WERI-Rb-1 (cell line): ENCODE results near the gene PRKCE.
A peak's percentile ranks its signal among the peaks of the same experiment; 100 is the strongest.

Source experiments
- DNase-seq: peaks from one replicate; pipeline ENCODE4 v3.0.0-alpha.2; 2020
- H3K27ac ChIP-seq: fragments of 250-450 bp; sonication (Bioruptor Pico); 2 replicates; pipeline ENCODE4 v1.5.1; 2020; ENCODE audit warnings: mild to moderate bottlenecking, moderate library complexity
- H3K27me3 ChIP-seq: fragments of 250-450 bp; sonication (Bioruptor Pico); 2 replicates; pipeline ENCODE4 v1.5.1; 2021; ENCODE audit warnings: mild to moderate bottlenecking, low read depth, moderate library complexity; ENCODE audit not compliant: insufficient read depth, severe bottlenecking
- H3K36me3 ChIP-seq: fragments of 250-450 bp; sonication (Bioruptor Pico); 2 replicates; pipeline ENCODE4 v1.5.1; 2020; ENCODE audit warnings: mild to moderate bottlenecking, moderate library complexity
- H3K4me3 ChIP-seq: 2 replicates; pipeline ENCODE4 v1.5.1; 2011; ENCODE audit warnings: low read depth, mild to moderate bottlenecking, control low read depth, low read length
- H3K9me3 ChIP-seq: fragments of 250-450 bp; sonication (Bioruptor Pico); 2 replicates; pipeline ENCODE4 v1.5.1; 2021; ENCODE audit warnings: mild to moderate bottlenecking, moderate library complexity; ENCODE audit not compliant: severe bottlenecking
- CTCF ChIP-seq: IDR thresholded peaks from 2 replicates; pipeline ENCODE4 v1.5.1; 2011; ENCODE audit warnings: low read depth, mild to moderate bottlenecking, control low read depth, inconsistent platforms, low read length

The PRKCE gene

DNA sequence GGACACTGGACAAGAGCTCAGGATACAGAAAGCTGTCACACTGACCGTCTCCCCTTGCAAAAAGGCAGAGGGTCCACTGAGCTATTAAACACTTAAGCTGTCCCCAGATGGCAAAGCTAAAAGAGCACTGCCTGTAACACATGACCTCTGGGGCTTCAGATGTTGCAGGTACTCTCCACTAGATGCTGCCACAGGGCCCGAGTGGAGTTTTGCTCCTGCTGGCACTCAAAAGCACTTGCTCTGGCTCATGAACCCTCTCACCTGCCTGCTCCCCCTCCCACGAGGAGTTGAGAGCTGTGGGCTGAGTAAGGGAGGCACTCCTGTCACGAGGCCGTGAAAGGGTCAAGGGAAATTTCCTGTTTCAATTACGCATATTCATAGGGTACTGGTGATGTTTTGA is 227.9 kb downstream of the PRKCE start:
- no peak overlapping the region for H3K27ac ChIP-seq
- peak; percentile 82 for TF ChIP-seq CTCF

GRCh38 chr2:45879936-45880335 is 228.5 kb downstream of the PRKCE start:
- no peak for DNase-seq
- no peak for TF ChIP-seq CTCF
- Histone ChIP-seq H3K27ac (no peak overlapping the region), H3K36me3 (no peaks in the 10 kb centered on the region), H3K27me3 (no peaks in the 10 kb centered on the region), H3K9me3 (peaks cover 15% of the 10 kb centered on the region), H3K4me3 (no peak overlapping the region)

More for the DNA sequence above, 227.9 kb downstream of the PRKCE start:
- no peaks in the 10 kb centered on the region for H3K27me3 ChIP-seq
- H3K36me3 ChIP-seq, result no peaks in the 10 kb centered on the region
- no peak overlapping the region for H3K4me3 ChIP-seq
- H3K9me3 ChIP-seq, result peaks cover 15% of the 10 kb centered on the region
- peak; percentile 53 for DNase-seq

- no peak for DNase-seq
- TF ChIP-seq CTCF, result no peak
- H3K36me3 ChIP-seq, result no peaks in the 10 kb centered on the region
These were observed 230.6 kb downstream of the PRKCE start for GRCh38 chr2:45881970-45882581.

DNA sequence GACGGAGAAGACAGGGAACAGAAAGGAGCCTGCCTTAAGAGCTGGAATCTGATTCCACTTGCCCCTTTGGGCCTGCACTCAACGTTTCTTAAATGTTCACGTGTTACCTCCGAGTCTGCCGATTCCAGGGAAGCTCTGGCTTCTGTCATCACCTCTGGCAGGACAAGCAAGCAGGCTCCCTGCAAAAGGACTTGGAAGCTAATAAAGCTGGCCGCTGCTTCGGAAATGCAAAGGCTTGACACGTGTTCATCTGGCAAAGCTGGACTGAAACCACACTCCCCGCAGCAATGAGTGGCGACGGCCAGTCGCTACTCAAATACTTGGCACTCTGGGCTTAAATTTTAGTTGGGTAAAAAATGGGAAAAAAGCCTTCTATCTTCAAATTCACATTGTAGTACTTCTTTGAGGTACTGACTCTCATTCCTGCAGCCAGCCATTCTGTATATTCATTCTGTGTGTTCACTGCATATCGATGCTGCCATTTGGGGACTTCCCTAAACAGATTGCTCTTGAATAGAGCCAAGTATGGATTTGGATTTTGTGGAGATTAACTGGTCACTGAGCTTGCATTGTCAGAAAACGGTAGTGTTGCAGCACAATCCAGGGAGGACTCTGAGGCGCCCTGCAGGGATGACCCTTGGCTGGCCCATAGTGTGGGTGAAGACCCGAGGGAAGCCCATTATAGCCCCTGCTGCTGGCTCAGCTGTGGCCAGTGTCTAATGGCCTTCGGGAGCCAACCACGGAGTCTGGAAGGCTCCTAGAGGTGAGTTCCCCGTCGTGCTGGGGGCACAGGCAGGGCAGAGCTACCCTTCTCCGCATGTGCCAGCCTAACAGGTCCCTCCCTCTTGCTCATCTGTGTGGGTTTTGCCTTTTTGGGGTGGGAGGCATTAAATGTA is 231.5 kb downstream of the PRKCE start:
- H3K4me3 ChIP-seq, result no peak overlapping the region
- no peak for TF ChIP-seq CTCF
- H3K27me3 ChIP-seq, result no peaks in the 10 kb centered on the region
- peak overlapping the region; percentile 55 for H3K27ac ChIP-seq
- peaks cover 6% of the 10 kb centered on the region for H3K9me3 ChIP-seq
- DNase-seq, result peak; percentile 57
- no peaks in the 10 kb centered on the region for H3K36me3 ChIP-seq

More at GRCh38 chr2:45881970-45882581, 230.6 kb downstream of the PRKCE start:
- Histone ChIP-seq H3K27ac (no peak overlapping the region), H3K9me3 (peaks cover 6% of the 10 kb centered on the region), H3K4me3 (no peak overlapping the region), H3K27me3 (no peaks in the 10 kb centered on the region)

GRCh38 chr2:45883603-45884000 is 232.1 kb downstream of the PRKCE start:
- peaks cover 6% of the 10 kb centered on the region for H3K9me3 ChIP-seq
- no peak overlapping the region for H3K4me3 ChIP-seq
- no peak for TF ChIP-seq CTCF
- H3K27ac ChIP-seq, result peak overlapping the region; percentile 55
- H3K27me3 ChIP-seq, result no peaks in the 10 kb centered on the region
- no peaks in the 10 kb centered on the region for H3K36me3 ChIP-seq
- no peak for DNase-seq
